GM12872 (cell line): Measurements from ENCODE around the gene PEX16.

Source experiments
- CTCF ChIP-seq: IDR thresholded peaks from 3 replicates; pipeline ENCODE4 v1.5.1; 2011; ENCODE audit warnings: low read depth, mild to moderate bottlenecking, low read length, moderate library complexity; ENCODE audit not compliant: insufficient read depth

Gene PEX16

GRCh38 chr11:45889966-45890365 lies 27.7 kb downstream of the PEX16 start:
- TF ChIP-seq CTCF, result no peak

- no peak for TF ChIP-seq CTCF
Observed at GRCh38 chr11:45889555-45889954, 28.1 kb downstream of the PEX16 start.

DNA sequence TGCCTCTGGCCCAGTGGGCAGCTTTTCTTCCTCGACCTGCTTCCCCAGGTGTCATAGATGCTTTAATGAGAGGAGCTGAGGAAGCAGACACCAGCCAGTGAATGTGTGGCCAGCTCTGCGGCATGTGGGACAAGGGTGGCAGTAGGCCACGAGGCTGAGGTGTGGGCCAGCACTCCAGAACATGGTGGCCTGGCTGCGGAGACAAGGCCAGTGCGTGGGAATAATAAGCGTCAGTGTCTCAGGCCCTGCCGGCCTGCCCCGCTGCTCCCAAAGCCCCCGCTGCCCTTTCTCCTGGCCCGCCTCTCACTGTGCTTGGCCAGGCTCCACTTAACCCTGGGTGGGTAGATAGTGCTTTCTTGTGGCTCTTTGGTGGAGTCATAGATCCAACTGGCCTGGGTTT lies 30.1 kb downstream of the PEX16 start:
- TF ChIP-seq CTCF, result no peak

- TF ChIP-seq CTCF, result no peak
Observed at GRCh38 chr11:45886816-45887520, 30.7 kb downstream of the PEX16 start.

DNA sequence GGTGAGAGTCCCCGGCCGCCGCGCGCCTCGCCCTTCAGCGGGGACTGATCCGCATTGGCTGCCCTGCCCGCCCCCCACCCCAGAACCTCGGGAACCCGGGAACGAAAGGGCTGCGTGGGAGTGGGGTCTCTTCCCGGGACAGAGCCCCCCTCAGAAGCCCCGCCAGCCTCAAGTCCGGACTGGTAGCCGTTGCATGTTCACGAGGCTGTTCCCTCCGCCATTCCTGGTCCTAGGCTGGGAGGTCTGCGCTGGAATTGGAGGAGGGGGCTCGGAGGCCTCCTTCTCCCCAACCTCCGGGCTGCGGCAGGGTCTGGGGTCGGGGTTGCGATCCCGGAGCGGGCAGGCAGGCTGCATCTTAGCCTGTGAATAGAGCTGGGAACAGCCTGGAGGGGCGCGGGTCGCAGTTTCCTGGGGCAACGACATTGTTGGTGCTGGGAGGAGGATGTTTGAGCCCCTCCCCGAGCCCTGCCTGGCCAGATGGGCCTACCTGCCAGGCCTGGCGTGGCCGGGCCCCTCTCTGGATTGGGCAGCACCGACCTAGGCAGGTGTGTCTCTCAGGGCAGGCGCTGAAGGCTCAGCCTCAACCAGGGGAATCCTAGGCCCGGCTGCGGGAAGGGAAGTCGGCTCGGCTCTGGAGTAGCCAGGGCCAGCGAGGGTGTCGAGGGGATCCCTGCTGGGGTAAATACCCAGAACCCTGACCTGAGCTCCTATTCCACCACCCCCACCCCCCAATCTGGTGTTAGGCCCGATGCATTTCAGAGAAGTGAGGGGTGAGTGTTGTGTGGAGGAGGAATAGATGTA lies 31.6 kb downstream of the PEX16 start:
- TF ChIP-seq CTCF, result no peak

DNA sequence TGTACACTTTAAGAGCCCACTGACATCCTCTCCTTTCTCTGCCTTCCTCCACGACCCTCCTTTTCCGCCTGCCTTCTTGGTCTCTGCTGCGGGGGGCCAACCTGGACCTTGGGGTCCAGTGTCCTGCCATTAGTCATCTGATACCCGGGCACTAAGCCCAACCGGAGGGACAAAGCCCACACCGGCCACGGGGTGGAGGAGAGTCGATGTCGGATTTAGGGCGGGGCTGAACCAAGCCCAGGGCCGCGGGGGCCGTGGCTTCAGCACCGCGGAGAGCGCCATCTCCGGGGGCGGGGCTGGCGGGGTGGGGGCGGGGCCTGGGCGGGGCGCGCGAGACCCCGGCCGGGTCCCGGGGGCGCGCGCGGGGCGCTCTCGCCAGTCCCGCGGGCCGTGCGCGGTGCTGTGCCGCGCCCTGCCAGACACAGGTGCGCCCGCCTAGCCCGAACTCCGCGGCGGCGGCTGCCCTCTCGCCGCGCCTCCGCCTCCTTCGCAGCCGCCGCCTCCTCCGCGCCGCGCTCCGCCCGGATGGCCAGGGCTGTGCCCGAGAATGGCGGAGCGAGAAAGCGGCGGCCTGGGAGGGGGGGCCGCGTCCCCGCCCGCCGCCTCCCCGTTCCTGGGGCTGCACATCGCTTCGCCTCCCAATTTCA lies 32.3 kb downstream of the PEX16 start, which contains the start of gene MAPK8IP1:
MAPK8IP1 (plus strand) TSS at position 378 of the 647 bp plus-strand sequence; CDS start at position 548, 170 bp downstream.
- TF ChIP-seq CTCF, result no peak

GRCh38 chr11:45884596-45885185 lies 33.0 kb downstream of the PEX16 start:
- no peak for TF ChIP-seq CTCF
